Transverse colon (tissue), 4 donors: ENCODE data around the gene SLC27A2. TPM values are rescaled to one million over a fixed set of nuclear protein-coding genes. Genes with fewer than 3 reads are reported as not detected.

Experiments used
- DNase-seq: peaks from one replicate; pipeline ENCODE4 v3.0.0-alpha.2; 2019
- H3K27ac ChIP-seq, 4 donors: fragments of 200-600 bp; sonication (generic); 2 replicates each; pipeline ENCODE4 v1.5.1; 2016 to 2018; ENCODE audit warnings: inconsistent platforms in 4 of 4
- H3K27me3 ChIP-seq: fragments of 200-600 bp; sonication (generic); 2 replicates; pipeline ENCODE4 v1.5.1; 2017; ENCODE audit warnings: inconsistent platforms
- H3K36me3 ChIP-seq, 4 donors: fragments of 200-600 bp; sonication (generic); 2 replicates each; pipeline ENCODE4 v1.5.1; 2017 to 2019; ENCODE audit warnings: inconsistent platforms in 4 of 4
- H3K4me1 ChIP-seq, 4 donors: fragments of 200-600 bp; sonication (generic); 2 replicates each; pipeline ENCODE4 v1.5.1; 2017 to 2020; ENCODE audit warnings: inconsistent platforms in 4 of 4
- H3K4me3 ChIP-seq, 4 donors: fragments of 200-600 bp; sonication (generic); 1 replicate in 1 of 4; 2 replicates in 3 of 4; pipeline versions ENCODE4 v1.5.1 to v1.6.1; 2017 to 2019; ENCODE audit warnings: inconsistent platforms in 4 of 4
- H3K9me3 ChIP-seq, 2 donors: fragments of 200-600 bp; sonication (generic); 2 replicates each; pipeline ENCODE4 v1.5.1; 2017 to 2019; ENCODE audit warnings: inconsistent platforms in 2 of 2
- CTCF ChIP-seq, 5 experiments: fragments of 200-600 bp in 3 of 5; fragments of 450-650 bp in 2 of 5; sonication (generic) in 3 of 5; IDR thresholded peaks; 1 replicate in 2 of 5; 2 replicates in 3 of 5; pipeline ENCODE4 v1.5.1; 2016 to 2017; ENCODE audit warnings: antibody characterized with exemption in 5 of 5, inconsistent platforms in 3 of 5, mild to moderate bottlenecking in 2 of 5, moderate library complexity in 1 of 5
- EP300 ChIP-seq: sonication (generic); formaldehyde crosslinking; IDR thresholded peaks from one replicate; pipeline ENCODE4 v1.6.1; 2017; ENCODE audit warnings: antibody characterized with exemption, low read depth
- POLR2A ChIP-seq: fragments of 450-650 bp; IDR thresholded peaks from one replicate; pipeline ENCODE4 v1.6.1; 2016; ENCODE audit warnings: antibody characterized with exemption, mild to moderate bottlenecking, moderate library complexity
- POLR2AphosphoS5 ChIP-seq, 3 donors: sonication (generic); formaldehyde crosslinking; IDR thresholded peaks; one replicate each; pipeline ENCODE4 v1.6.1; 2016; ENCODE audit warnings: antibody characterized with exemption in 3 of 3
- WGBS, 2 donors: methylation state at CpG; one replicate each; pipeline ENCODE4 v1.1.5; 2018; ENCODE audit warnings: low coverage in 1 of 2; 5-methylcytosine and 5-hydroxymethylcytosine counted together
- in situ Hi-C, 4 donors: fragments of 200-750 bp; cut with MboI; loops; one replicate each; pipeline versions ENCODE4 v1.15.0 to v1.15.1; 2017; ENCODE audit warnings: low sequenced_read_pairs in 3 of 4, low pct_ligation_motif_present in 1 of 4, low pct_unique_long_range_greater_than_20kb in 1 of 4
- intact Hi-C: fragments of 100-400 bp; cut with DNase I; formaldehyde crosslinking; loops from one replicate; pipeline ENCODE4 v1.15.1; 2023; ENCODE audit warnings: low total_unique reads
- total RNA-seq, 4 donors: library from RNA; depleted of rRNA; stranded (reverse); fragments of >200 nt; gene quantifications; one replicate each; pipeline ENCODE4 v1.1.0, GENCODE V29; 2016

Gene SLC27A2
- total RNA-seq, 4 donors from 2014 or later, result 8.2 to 38.3 (median 21.5) TPM

GRCh38 chr15:50183112-50183794, 1.3 kb downstream of the SLC27A2 start:
- Histone ChIP-seq H3K36me3 (no peaks in the 10 kb centered on the region), H3K27me3 (peaks cover 13% of the 10 kb centered on the region), H3K4me3 (peak overlapping the region in 3 of 4 donors; percentile 52 to 71 (median 60)), H3K4me1 (peaks cover 0 to 29% (median 16%) of the 10 kb centered on the region in 4 donors), H3K27ac (peak overlapping the region in 1 of 4 donors; percentile 76), H3K9me3 (no peaks in the 10 kb centered on the region)
- intact Hi-C loops, result no loop called here
- DNase-seq, result no peak
- WGBS, 2 donors, result 33 to 45% methylated on average over 1 to 2 of the region's 2 CpGs
- TF ChIP-seq POLR2A (no peak), CTCF (IDR thresholded peaks at IDR 0.05) (no peak), EP300 (no peak), POLR2AphosphoS5 (IDR thresholded peaks at IDR 0.05) (no peak)
- in situ Hi-C loops, result no loop called here

- peak overlapping the region in 2 of 4 donors; percentile 19 to 39 for H3K27ac ChIP-seq
- peaks cover 0 to 29% (median 16%) of the 10 kb centered on the region in 4 donors for H3K4me1 ChIP-seq
- H3K27me3 ChIP-seq, result peaks cover 13% of the 10 kb centered on the region
- in situ Hi-C loops (no loop called here), intact Hi-C loops (no loop called here)
- no peaks in the 10 kb centered on the region for H3K9me3 ChIP-seq
- DNase-seq, result no peak
- no peaks in the 10 kb centered on the region for H3K36me3 ChIP-seq
- no peak for TF ChIP-seq CTCF (IDR thresholded peaks at IDR 0.05)
- TF ChIP-seq EP300, result no peak
- no peak for TF ChIP-seq POLR2A
- TF ChIP-seq POLR2AphosphoS5 (IDR thresholded peaks at IDR 0.05), result no peak
- H3K4me3 ChIP-seq, result no peak overlapping the region
- 20 to 44% methylated on average over 2 to 3 of the region's 3 CpGs for WGBS, 2 donors
These were observed 3.0 kb downstream of the SLC27A2 start for GRCh38 chr15:50184863-50185504.

DNA sequence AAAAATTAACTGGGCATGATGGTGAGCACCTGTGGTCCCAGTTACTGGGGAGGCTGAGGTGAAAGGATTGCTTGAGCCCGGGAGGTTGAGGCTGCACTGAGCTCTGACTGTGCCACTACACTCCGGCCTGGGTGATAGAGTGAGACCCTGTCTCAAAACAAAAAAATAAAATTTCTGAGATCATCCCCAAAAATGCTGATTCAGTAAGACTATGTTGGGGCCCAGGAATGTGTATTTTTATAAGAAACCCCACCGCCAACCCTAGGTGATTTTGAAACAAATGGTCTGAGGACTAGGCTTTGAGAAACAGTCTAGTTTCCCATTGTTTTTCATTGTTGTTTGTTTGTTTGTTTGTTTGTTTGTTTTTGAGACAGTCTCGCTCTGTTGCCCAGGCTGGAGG, 4.1 kb downstream of the SLC27A2 start:
- in situ Hi-C loops (no loop called here), intact Hi-C loops (no loop called here)
- DNase-seq, result no peak
- no peaks in the 10 kb centered on the region for H3K9me3 ChIP-seq
- no peak overlapping the region for H3K4me3 ChIP-seq
- no peak overlapping the region for H3K27ac ChIP-seq
- H3K27me3 ChIP-seq, result peaks cover 13% of the 10 kb centered on the region
- no peaks in the 10 kb centered on the region for H3K36me3 ChIP-seq
- WGBS, 2 donors, result 99 to 100% methylated on average over 4 of the region's 4 CpGs
- TF ChIP-seq POLR2A, result no peak
- TF ChIP-seq POLR2AphosphoS5 (IDR thresholded peaks at IDR 0.05), result no peak
- no peak for TF ChIP-seq CTCF (IDR thresholded peaks at IDR 0.05)
- no peak for TF ChIP-seq EP300
- peaks cover 0 to 29% (median 16%) of the 10 kb centered on the region in 4 donors for H3K4me1 ChIP-seq

GRCh38 chr15:50186752-50187151, 4.8 kb downstream of the SLC27A2 start:
- TF ChIP-seq EP300, result no peak
- no peak for TF ChIP-seq POLR2AphosphoS5 (IDR thresholded peaks at IDR 0.05)
- TF ChIP-seq POLR2A, result no peak
- no peak for TF ChIP-seq CTCF (IDR thresholded peaks at IDR 0.05)
- peaks cover 0 to 26% (median 14%) of the 10 kb centered on the region in 4 donors for H3K4me1 ChIP-seq
- WGBS, 2 donors, result 78 to 93% methylated on average over 1 of the region's 1 CpG

More at GRCh38 chr15:50186752-50187151, 4.8 kb downstream of the SLC27A2 start:
- Histone ChIP-seq H3K27ac (no peak overlapping the region), H3K9me3 (no peaks in the 10 kb centered on the region), H3K4me3 (no peak overlapping the region), H3K27me3 (peaks cover 13% of the 10 kb centered on the region), H3K36me3 (no peaks in the 10 kb centered on the region)
- in situ Hi-C loops, result no loop called here
- DNase-seq, result no peak
- intact Hi-C loops, result no loop called here
